ENCODE data around the gene PALM2AKAP2.

DNA sequence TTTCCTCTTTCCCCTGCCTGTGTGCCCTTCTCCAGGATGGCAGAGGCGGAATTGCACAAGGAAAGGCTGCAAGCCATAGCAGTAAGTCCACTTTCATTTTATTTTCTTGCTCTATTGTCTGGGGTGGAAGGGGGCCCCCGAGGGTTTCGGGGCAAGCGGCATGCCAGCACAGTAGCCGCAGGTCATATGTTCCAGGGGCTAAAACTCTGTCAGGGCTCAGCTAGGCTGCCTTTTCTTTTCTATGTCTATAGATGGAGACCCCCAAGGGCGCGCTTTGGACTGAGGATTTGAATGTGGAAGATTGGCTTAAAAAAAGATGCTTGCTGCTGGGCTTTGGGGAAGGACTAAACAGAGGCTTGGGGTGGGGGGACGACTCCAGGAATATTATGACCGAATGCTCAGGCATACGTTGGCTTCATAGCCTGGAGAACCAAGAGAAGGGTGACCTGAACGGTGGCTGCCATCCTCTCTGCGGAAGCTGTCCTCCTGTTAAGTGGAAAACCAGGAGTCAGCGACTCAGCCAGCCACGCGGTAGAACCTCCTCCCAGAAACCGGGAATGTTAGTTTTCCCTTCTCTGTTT is 545 bp downstream of the PALM2AKAP2 start:
- no peak for TF ChIP-seq ZFP3 (CRISPR knock-in tag; IDR thresholded peaks at IDR 0.05)
- no peak for TF ChIP-seq ZFP30 (CRISPR knock-in tag; IDR thresholded peaks at IDR 0.05)
- TF ChIP-seq ESRRG (CRISPR knock-in tag; IDR thresholded peaks at IDR 0.05): no peak
- TF ChIP-seq, protein P1, sequence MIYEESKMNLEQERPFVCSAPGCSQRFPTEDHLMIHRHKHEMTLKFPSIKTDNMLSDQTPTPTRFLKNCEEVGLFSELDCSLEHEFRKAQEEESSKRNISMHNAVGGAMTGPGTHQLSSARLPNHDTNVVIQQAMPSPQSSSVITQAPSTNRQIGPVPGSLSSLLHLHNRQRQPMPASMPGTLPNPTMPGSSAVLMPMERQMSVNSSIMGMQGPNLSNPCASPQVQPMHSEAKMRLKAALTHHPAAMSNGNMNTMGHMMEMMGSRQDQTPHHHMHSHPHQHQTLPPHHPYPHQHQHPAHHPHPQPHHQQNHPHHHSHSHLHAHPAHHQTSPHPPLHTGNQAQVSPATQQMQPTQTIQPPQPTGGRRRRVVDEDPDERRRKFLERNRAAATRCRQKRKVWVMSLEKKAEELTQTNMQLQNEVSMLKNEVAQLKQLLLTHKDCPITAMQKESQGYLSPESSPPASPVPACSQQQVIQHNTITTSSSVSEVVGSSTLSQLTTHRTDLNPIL (CRISPR knock-in tag; IDR thresholded peaks at IDR 0.05; ENCODE audit: low read depth): no peak
- TF ChIP-seq, protein P2, sequence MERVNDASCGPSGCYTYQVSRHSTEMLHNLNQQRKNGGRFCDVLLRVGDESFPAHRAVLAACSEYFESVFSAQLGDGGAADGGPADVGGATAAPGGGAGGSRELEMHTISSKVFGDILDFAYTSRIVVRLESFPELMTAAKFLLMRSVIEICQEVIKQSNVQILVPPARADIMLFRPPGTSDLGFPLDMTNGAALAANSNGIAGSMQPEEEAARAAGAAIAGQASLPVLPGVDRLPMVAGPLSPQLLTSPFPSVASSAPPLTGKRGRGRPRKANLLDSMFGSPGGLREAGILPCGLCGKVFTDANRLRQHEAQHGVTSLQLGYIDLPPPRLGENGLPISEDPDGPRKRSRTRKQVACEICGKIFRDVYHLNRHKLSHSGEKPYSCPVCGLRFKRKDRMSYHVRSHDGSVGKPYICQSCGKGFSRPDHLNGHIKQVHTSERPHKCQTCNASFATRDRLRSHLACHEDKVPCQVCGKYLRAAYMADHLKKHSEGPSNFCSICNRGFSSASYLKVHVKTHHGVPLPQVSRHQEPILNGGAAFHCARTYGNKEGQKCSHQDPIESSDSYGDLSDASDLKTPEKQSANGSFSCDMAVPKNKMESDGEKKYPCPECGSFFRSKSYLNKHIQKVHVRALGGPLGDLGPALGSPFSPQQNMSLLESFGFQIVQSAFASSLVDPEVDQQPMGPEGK (CRISPR knock-in tag; IDR thresholded peaks at IDR 0.05; ENCODE audit: borderline replicate concordance): no peak
- no peak for TF ChIP-seq PPARA (CRISPR knock-in tag; IDR thresholded peaks at IDR 0.05; ENCODE audit: borderline replicate concordance)

All from SK-N-SH treated with all-trans-retinoic acid at 6 μM for 48 hours (cell line).